Measurements from ENCODE around the gene CCDC187. TPM values are rescaled to one million over a fixed set of nuclear protein-coding genes. Genes with fewer than 3 reads are reported as not detected.

Gene CCDC187
- polyA plus RNA-seq, 1 donor (not counting 4 experiments of a cell fraction or from before 2014, with no cell fraction given) = 0.03 TPM

DNA sequence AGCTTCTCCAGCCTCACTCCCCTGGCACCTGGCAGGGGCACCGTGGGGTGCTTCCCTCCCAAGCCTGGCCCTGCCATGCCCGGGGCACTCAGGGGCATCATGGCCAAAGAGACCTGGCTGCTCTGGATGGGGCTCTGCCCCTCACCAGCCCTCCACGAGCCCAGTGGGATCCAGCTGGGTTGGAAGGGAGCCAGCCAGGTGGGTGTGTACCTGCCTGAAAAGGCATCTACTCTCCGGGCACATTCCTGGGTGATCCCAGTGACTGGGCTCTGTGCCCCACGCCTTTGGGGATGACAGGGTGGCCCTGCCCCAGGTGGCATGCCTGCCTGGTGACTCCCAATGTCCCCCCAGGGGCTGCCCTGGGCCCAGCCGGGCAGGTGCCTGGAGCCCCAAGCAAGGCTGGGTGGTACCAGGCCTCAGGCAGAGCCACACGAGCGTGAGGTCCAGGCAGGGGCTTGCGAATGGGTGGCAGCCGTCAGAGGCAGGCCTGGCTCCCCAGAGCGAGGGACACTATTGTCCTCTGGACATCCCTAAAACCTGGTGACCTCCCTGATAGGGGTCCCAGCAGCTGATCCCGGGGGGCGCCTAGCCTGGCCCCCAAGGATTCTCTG, 24.2 kb upstream of the CCDC187 start:
- no peak overlapping the region for H2AFZ ChIP-seq (ENCODE audit: control insufficient read depth, low read length)
- H3K9me3 ChIP-seq (ENCODE audit: control insufficient read depth, low read depth, low read length) = no peaks in the 10 kb centered on the region
- peak overlapping the region; percentile 52 to 63 (median 52) for H3K4me3 ChIP-seq (ENCODE audit: control insufficient read depth in 2 of 3, extremely low read depth in 1 of 3, insufficient read depth in 2 of 3, low read depth in 1 of 3, low read length in 3 of 3)
- FAIRE-seq (no peak), DNase-seq (ENCODE audit: low read depth, low spot score) (peak; percentile 38)
- no peak for TF ChIP-seq EZH2 (IDR thresholded peaks at IDR 0.05; ENCODE audit: low read length)
- TF ChIP-seq, protein P1, sequence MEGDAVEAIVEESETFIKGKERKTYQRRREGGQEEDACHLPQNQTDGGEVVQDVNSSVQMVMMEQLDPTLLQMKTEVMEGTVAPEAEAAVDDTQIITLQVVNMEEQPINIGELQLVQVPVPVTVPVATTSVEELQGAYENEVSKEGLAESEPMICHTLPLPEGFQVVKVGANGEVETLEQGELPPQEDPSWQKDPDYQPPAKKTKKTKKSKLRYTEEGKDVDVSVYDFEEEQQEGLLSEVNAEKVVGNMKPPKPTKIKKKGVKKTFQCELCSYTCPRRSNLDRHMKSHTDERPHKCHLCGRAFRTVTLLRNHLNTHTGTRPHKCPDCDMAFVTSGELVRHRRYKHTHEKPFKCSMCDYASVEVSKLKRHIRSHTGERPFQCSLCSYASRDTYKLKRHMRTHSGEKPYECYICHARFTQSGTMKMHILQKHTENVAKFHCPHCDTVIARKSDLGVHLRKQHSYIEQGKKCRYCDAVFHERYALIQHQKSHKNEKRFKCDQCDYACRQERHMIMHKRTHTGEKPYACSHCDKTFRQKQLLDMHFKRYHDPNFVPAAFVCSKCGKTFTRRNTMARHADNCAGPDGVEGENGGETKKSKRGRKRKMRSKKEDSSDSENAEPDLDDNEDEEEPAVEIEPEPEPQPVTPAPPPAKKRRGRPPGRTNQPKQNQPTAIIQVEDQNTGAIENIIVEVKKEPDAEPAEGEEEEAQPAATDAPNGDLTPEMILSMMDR (optimal IDR thresholded peaks at IDR 0.05 in 1 of 3, IDR thresholded peaks at IDR 0.05 in 1 of 3, conservative IDR thresholded peaks at IDR 0.05 in 1 of 3; ENCODE audit: extremely low read depth in 1 of 3, insufficient read depth in 2 of 3, low read length in 3 of 3) = no peak
- no peak overlapping the region for H3K27ac ChIP-seq (ENCODE audit: control insufficient read depth, insufficient read depth, low read length)
- peaks cover 11% of the 10 kb centered on the region for H3K27me3 ChIP-seq (ENCODE audit: control insufficient read depth, extremely low read depth, insufficient read depth, low read length)
- peak overlapping the region; percentile 33 for H3K9ac ChIP-seq (ENCODE audit: control insufficient read depth, extremely low read depth, insufficient read depth, low read length)
- no peaks in the 10 kb centered on the region for H4K20me1 ChIP-seq (ENCODE audit: control insufficient read depth, extremely low read depth, insufficient read depth, low read length)
- no peaks in the 10 kb centered on the region for H3K36me3 ChIP-seq (ENCODE audit: control insufficient read depth in 2 of 2, extremely low read depth in 1 of 2, insufficient read depth in 2 of 2, low read length in 2 of 2)
- H3K9me1 ChIP-seq (ENCODE audit: control insufficient read depth, extremely low read depth, insufficient read depth, low read length) = no peaks in the 10 kb centered on the region
- H3K4me2 ChIP-seq (ENCODE audit: control insufficient read depth, extremely low read depth, insufficient read depth, low read depth, low read length) = peak overlapping the region; percentile 84
- H3K4me1 ChIP-seq (ENCODE audit: control insufficient read depth, extremely low read depth, insufficient read depth, low read length) = peaks cover 18% of the 10 kb centered on the region
- no peaks in the 10 kb centered on the region for H3K79me2 ChIP-seq (ENCODE audit: control insufficient read depth, insufficient read depth, low read length)
- dilution Hi-C loops (cut with MboI; ENCODE audit: extremely low pct_ligation_motif_present, low sequenced_read_pairs) = no loop called here

DNA sequence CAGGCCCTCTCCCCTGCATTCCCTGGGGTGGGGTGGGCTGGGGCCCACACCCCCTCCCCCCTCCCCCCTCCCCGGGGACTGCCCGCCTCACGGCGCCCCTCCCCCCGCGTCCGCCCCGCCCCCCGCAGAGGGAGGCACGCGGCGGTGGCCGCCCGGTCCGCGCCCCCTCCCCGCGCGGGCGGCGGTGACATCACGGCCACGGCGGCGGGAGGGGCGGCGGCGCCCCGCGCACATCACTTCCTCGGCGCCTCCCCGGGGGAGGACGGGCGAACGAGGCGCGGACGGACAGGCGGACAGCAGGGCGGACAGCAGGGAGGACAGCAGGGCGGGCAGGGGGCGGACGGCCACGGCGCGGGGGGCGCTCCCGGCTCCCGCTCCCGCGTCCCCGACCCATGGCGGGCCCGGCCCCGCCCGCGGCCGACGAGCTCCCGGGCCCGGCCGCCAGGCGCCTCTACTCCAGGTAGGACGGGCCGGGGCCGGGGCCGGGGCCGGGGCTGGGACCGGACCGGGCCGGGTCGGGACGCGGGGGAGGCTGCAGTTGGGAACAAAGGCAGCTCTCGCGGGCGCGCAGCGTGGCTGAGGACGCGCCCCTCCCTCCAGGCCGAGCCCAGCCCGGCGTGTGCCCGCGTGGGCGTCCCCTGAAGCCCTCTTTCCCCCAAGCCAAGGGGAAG, 23.5 kb upstream of the CCDC187 start, which contains the start of gene GPSM1:
Gene GPSM1 (plus strand): TSS at position 236 of the 671 bp plus-strand sequence. CDS start 157 bp downstream, at position 393.
- Histone ChIP-seq H3K27me3 (ENCODE audit: control insufficient read depth, extremely low read depth, insufficient read depth, low read length) (peaks cover 17% of the 10 kb centered on the region), H3K27ac (ENCODE audit: control insufficient read depth, insufficient read depth, low read length) (no peak within 1 kb of the TSS), H3K9me1 (ENCODE audit: control insufficient read depth, extremely low read depth, insufficient read depth, low read length) (no peaks in the 10 kb centered on the region), H3K79me2 (ENCODE audit: control insufficient read depth, insufficient read depth, low read length) (no peaks in the 10 kb centered on the region), H4K20me1 (ENCODE audit: control insufficient read depth, extremely low read depth, insufficient read depth, low read length) (no peaks in the 10 kb centered on the region), H3K36me3 (ENCODE audit: control insufficient read depth in 2 of 2, extremely low read depth in 1 of 2, insufficient read depth in 2 of 2, low read length in 2 of 2) (no peaks in the 10 kb centered on the region), H3K4me3 (ENCODE audit: control insufficient read depth in 2 of 3, extremely low read depth in 1 of 3, insufficient read depth in 2 of 3, low read depth in 1 of 3, low read length in 3 of 3) (peak within 1 kb of the TSS; percentile 52 to 63 (median 52)), H3K9ac (ENCODE audit: control insufficient read depth, extremely low read depth, insufficient read depth, low read length) (peak within 1 kb of the TSS; percentile 41), H3K9me3 (ENCODE audit: control insufficient read depth, low read depth, low read length) (no peaks in the 10 kb centered on the region), H3K4me2 (ENCODE audit: control insufficient read depth, extremely low read depth, insufficient read depth, low read depth, low read length) (peak within 1 kb of the TSS; percentile 84), H2AFZ (ENCODE audit: control insufficient read depth, low read length) (peak within 1 kb of the TSS; percentile 33), H3K4me1 (ENCODE audit: control insufficient read depth, extremely low read depth, insufficient read depth, low read length) (peaks cover 20% of the 10 kb centered on the region)
- dilution Hi-C loops (cut with MboI; ENCODE audit: extremely low pct_ligation_motif_present, low sequenced_read_pairs) = no loop called here
- no peak for FAIRE-seq
- TF ChIP-seq, protein P1 (optimal IDR thresholded peaks at IDR 0.05 in 1 of 3, IDR thresholded peaks at IDR 0.05 in 1 of 3, conservative IDR thresholded peaks at IDR 0.05 in 1 of 3; ENCODE audit: extremely low read depth in 1 of 3, insufficient read depth in 2 of 3, low read length in 3 of 3) = no peak
- TF ChIP-seq EZH2 (IDR thresholded peaks at IDR 0.05; ENCODE audit: low read length) = no peak
- no peak for DNase-seq (ENCODE audit: low read depth, low spot score)
